Measurements from ENCODE around the gene KRT84. TPM values are rescaled to one million over a fixed set of nuclear protein-coding genes. Genes with fewer than 3 reads are reported as not detected.

Gene KRT84
- total RNA-seq, 1 experiment from 2014 or later = not detected

DNA sequence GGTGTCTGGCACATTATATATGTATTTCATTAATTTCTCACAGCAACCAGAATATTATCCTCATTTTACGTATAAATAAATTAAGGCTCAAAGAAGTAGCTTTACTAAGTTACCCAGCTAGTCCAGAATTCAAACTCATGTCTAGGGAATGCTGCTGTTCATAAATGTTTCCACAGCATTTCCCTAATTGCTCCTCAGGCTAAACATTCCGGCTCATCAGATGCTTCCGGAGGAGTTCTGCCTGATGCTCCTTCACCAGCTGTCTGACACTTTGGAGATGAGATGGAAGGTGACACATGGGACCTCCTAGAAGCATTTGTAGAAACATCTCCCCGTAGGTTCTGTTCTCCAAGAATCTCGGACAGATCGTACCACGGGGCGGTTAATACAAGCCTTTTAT, 30.3 kb downstream of the KRT84 start:
- Histone ChIP-seq H2AFZ (ENCODE audit: low read depth, low read length, poor library complexity, severe bottlenecking) (no peak overlapping the region), H3K79me2 (ENCODE audit: insufficient read depth, low read length) (no peaks in the 10 kb centered on the region), H3K9ac (ENCODE audit: low read length) (no peak overlapping the region), H3K27me3 (ENCODE audit: insufficient read depth, low read length) (no peaks in the 10 kb centered on the region; the same call in 1 of the 2 replicates), H3K9me3 (ENCODE audit: control insufficient read depth in 1 of 2, insufficient read depth in 1 of 2, low read depth in 1 of 2, low read length in 2 of 2) (no peaks in the 10 kb centered on the region), H3K4me2 (ENCODE audit: low read length) (no peak overlapping the region), H3K36me3 (ENCODE audit: control insufficient read depth in 1 of 2, insufficient read depth in 2 of 2, low read length in 2 of 2) (no peaks in the 10 kb centered on the region), H3K9me2 (ENCODE audit: insufficient read depth) (no peaks in the 10 kb centered on the region), H3K4me1 (ENCODE audit: control insufficient read depth in 1 of 2, insufficient read depth in 2 of 2, low read length in 2 of 2) (no peaks in the 10 kb centered on the region; a peak in 1 of 4 replicates), H3K4me3 (replicated peaks in 1 of 2; ENCODE audit: low read depth in 1 of 2, low read length in 2 of 2) (no peak overlapping the region), H4K20me1 (ENCODE audit: insufficient read depth) (no peaks in the 10 kb centered on the region), H3K27ac (ENCODE audit: low read depth, low read length) (no peak overlapping the region)
- ChIA-PET POLR2A (no interaction called here), RAD21 (ENCODE audit: low non-redundant PET in 1 of 2, low total read pairs in 2 of 2, uncharacterized antibody in 2 of 2, unreplicated experiment in 2 of 2) (no interaction called here), CTCF (no interaction called here)
- intact Hi-C loops (cut with micrococcal nuclease) = no loop called here
- no peak for TF ChIP-seq ZNF274 (IDR thresholded peaks at IDR 0.05; ENCODE audit: low read depth, low read length)
- TF ChIP-seq, protein P1, sequence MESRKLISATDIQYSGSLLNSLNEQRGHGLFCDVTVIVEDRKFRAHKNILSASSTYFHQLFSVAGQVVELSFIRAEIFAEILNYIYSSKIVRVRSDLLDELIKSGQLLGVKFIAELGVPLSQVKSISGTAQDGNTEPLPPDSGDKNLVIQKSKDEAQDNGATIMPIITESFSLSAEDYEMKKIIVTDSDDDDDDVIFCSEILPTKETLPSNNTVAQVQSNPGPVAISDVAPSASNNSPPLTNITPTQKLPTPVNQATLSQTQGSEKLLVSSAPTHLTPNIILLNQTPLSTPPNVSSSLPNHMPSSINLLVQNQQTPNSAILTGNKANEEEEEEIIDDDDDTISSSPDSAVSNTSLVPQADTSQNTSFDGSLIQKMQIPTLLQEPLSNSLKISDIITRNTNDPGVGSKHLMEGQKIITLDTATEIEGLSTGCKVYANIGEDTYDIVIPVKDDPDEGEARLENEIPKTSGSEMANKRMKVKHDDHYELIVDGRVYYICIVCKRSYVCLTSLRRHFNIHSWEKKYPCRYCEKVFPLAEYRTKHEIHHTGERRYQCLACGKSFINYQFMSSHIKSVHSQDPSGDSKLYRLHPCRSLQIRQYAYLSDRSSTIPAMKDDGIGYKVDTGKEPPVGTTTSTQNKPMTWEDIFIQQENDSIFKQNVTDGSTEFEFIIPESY (IDR thresholded peaks at IDR 0.05; ENCODE audit: extremely low read depth, insufficient replicate concordance, low read length) = no peak
- TF ChIP-seq FOSL1 (IDR thresholded peaks at IDR 0.05; ENCODE audit: low read depth) = no peak
- TF ChIP-seq EGR1 (IDR thresholded peaks at IDR 0.05; ENCODE audit: low read depth) = no peak
- ATAC-seq (no peak), DNase-seq (ENCODE audit: low read depth, low spot score) (no peak)
- BruUV-seq (replicated peaks) = no TSS peak

DNA sequence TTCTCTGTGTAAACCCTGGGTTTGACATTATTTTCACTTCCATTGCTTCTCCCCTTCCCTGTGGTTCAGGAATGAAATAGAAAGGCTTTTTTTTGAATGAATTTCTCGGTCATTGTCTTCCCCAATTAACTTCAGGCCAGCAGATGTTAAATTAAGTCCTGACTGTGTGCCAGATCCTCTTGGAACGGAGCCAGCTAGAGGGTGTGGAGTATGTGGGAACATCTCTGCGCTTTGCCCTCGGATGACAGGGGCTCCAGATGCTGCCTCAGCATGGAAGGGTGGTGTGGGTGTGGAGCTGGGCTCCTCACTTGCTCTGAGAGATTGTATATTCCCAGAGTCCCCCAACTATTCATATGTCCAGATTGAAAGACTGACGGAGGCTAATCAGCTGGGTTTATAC, 31.3 kb downstream of the KRT84 start:
- Histone ChIP-seq H4K20me1 (ENCODE audit: insufficient read depth) (no peaks in the 10 kb centered on the region), H3K4me1 (ENCODE audit: control insufficient read depth in 1 of 2, insufficient read depth in 2 of 2, low read length in 2 of 2) (no peaks in the 10 kb centered on the region; a peak in 1 of 4 replicates), H3K4me2 (ENCODE audit: low read length) (no peak overlapping the region), H3K9me2 (ENCODE audit: insufficient read depth) (no peaks in the 10 kb centered on the region), H3K79me2 (ENCODE audit: insufficient read depth, low read length) (no peaks in the 10 kb centered on the region), H3K36me3 (ENCODE audit: control insufficient read depth in 1 of 2, insufficient read depth in 2 of 2, low read length in 2 of 2) (no peaks in the 10 kb centered on the region), H3K9ac (ENCODE audit: low read length) (no peak overlapping the region), H2AFZ (ENCODE audit: low read depth, low read length, poor library complexity, severe bottlenecking) (no peak overlapping the region), H3K27me3 (ENCODE audit: insufficient read depth, low read length) (no peaks in the 10 kb centered on the region; the same call in 1 of the 2 replicates), H3K27ac (ENCODE audit: low read depth, low read length) (no peak overlapping the region), H3K9me3 (ENCODE audit: control insufficient read depth in 1 of 2, insufficient read depth in 1 of 2, low read depth in 1 of 2, low read length in 2 of 2) (no peaks in the 10 kb centered on the region), H3K4me3 (replicated peaks in 1 of 2; ENCODE audit: low read depth in 1 of 2, low read length in 2 of 2) (no peak overlapping the region)
- intact Hi-C loops (cut with micrococcal nuclease) = no loop called here
- ChIA-PET RAD21 (ENCODE audit: low non-redundant PET in 1 of 2, low total read pairs in 2 of 2, uncharacterized antibody in 2 of 2, unreplicated experiment in 2 of 2) (no interaction called here), POLR2A (no interaction called here), CTCF (no interaction called here)
- DNase-seq (ENCODE audit: low read depth, low spot score) = no peak
- no TSS peak for BruUV-seq (replicated peaks)
- ATAC-seq = no peak
- TF ChIP-seq SIN3A (IDR thresholded peaks at IDR 0.05; ENCODE audit: low read depth) = no peak
- TF ChIP-seq, protein P2, sequence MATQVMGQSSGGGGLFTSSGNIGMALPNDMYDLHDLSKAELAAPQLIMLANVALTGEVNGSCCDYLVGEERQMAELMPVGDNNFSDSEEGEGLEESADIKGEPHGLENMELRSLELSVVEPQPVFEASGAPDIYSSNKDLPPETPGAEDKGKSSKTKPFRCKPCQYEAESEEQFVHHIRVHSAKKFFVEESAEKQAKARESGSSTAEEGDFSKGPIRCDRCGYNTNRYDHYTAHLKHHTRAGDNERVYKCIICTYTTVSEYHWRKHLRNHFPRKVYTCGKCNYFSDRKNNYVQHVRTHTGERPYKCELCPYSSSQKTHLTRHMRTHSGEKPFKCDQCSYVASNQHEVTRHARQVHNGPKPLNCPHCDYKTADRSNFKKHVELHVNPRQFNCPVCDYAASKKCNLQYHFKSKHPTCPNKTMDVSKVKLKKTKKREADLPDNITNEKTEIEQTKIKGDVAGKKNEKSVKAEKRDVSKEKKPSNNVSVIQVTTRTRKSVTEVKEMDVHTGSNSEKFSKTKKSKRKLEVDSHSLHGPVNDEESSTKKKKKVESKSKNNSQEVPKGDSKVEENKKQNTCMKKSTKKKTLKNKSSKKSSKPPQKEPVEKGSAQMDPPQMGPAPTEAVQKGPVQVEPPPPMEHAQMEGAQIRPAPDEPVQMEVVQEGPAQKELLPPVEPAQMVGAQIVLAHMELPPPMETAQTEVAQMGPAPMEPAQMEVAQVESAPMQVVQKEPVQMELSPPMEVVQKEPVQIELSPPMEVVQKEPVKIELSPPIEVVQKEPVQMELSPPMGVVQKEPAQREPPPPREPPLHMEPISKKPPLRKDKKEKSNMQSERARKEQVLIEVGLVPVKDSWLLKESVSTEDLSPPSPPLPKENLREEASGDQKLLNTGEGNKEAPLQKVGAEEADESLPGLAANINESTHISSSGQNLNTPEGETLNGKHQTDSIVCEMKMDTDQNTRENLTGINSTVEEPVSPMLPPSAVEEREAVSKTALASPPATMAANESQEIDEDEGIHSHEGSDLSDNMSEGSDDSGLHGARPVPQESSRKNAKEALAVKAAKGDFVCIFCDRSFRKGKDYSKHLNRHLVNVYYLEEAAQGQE (IDR thresholded peaks at IDR 0.05; ENCODE audit: low read depth) = no peak

Measured in HCT116 (cell line).